ENCODE data around the gene ESR1.

Gene ESR1

DNA sequence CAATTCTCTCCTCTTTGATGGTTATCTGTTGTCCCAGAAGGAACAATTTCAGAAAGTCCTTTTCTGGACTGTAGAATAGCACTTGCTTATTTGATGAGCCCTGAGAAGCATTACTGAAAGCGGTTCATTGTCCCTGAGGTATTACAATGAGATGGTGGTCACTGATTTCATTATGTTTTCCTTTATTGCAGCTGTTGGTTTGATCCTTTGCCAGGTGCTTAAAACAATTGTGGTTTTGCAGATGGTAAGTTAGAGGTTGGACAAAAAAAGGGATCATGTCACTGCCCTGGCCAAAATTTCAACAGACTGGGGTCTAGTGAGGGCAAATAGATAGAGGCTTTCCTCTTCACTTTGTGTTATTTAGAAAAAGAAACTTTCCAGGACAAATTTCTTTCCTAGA is 61.9 kb downstream of the ESR1 start:
- Histone ChIP-seq H3K27ac (no peak overlapping the region), H3K9me3 (no peaks in the 10 kb centered on the region), H3K27me3 (no peaks in the 10 kb centered on the region), H3K36me3 (no peaks in the 10 kb centered on the region), H3K4me1 (ENCODE audit: control insufficient read depth in 1 of 2, insufficient read depth in 1 of 2, low read depth in 1 of 2, low read length in 1 of 2) (peaks cover 5% of the 10 kb centered on the region in 2 experiments), H3K4me3 (ENCODE audit: low read depth in 1 of 2, low read length in 1 of 2) (no peak overlapping the region)
- TF ChIP-seq, protein P1, sequence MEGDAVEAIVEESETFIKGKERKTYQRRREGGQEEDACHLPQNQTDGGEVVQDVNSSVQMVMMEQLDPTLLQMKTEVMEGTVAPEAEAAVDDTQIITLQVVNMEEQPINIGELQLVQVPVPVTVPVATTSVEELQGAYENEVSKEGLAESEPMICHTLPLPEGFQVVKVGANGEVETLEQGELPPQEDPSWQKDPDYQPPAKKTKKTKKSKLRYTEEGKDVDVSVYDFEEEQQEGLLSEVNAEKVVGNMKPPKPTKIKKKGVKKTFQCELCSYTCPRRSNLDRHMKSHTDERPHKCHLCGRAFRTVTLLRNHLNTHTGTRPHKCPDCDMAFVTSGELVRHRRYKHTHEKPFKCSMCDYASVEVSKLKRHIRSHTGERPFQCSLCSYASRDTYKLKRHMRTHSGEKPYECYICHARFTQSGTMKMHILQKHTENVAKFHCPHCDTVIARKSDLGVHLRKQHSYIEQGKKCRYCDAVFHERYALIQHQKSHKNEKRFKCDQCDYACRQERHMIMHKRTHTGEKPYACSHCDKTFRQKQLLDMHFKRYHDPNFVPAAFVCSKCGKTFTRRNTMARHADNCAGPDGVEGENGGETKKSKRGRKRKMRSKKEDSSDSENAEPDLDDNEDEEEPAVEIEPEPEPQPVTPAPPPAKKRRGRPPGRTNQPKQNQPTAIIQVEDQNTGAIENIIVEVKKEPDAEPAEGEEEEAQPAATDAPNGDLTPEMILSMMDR (IDR thresholded peaks at IDR 0.05), result no peak

DNA sequence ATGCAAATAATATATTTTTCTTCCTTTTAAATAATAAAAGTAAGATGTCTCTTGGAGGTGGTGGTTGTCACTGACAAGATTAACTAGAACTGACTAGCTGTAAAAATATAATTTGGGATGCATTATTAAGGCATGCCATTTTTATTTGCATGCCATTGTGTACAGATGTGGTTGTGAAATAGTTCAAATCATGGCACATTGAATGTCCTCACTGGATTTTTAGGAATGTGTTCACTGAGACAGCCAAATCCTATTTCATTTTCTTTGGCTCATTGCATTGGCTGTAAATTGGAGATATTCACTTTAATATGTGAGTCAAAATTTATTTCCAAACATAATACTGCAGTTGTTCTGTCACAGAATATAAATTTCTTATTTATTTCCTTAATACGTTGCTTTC is 62.3 kb downstream of the ESR1 start:
- no peaks in the 10 kb centered on the region for H3K36me3 ChIP-seq
- H3K27me3 ChIP-seq, result no peaks in the 10 kb centered on the region
- H3K4me1 ChIP-seq (ENCODE audit: control insufficient read depth in 1 of 2, insufficient read depth in 1 of 2, low read depth in 1 of 2, low read length in 1 of 2), result peaks cover 5% of the 10 kb centered on the region in 2 experiments
- TF ChIP-seq, protein P1 (IDR thresholded peaks at IDR 0.05), result no peak
- H3K9me3 ChIP-seq, result no peaks in the 10 kb centered on the region
- H3K27ac ChIP-seq, result no peak overlapping the region
- no peak overlapping the region for H3K4me3 ChIP-seq (ENCODE audit: low read depth in 1 of 2, low read length in 1 of 2)

DNA sequence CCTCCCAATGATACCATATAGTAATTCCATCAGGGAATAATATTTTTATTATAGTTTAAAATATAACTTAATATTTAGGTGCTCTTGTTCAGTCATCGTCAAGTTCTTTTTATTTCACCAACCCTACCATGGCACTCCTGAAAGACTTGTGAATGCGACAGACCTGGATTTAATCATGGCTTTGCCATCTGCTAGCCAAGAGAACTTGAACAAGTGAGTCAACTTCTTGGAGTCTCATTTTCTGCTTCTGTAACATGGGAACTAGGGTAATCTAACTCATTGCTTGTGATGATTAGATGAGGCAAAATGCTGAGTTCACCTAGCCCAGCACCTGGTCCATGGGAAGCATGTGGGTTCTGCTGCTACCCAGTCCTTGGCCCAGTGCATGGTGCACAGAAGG is 62.9 kb downstream of the ESR1 start:
- TF ChIP-seq, protein P1 (IDR thresholded peaks at IDR 0.05), result no peak
- Histone ChIP-seq H3K4me1 (ENCODE audit: control insufficient read depth in 1 of 2, insufficient read depth in 1 of 2, low read depth in 1 of 2, low read length in 1 of 2) (peaks cover 5% of the 10 kb centered on the region in 2 experiments), H3K27ac (no peak overlapping the region), H3K27me3 (no peaks in the 10 kb centered on the region), H3K36me3 (no peaks in the 10 kb centered on the region), H3K4me3 (ENCODE audit: low read depth in 1 of 2, low read length in 1 of 2) (no peak overlapping the region), H3K9me3 (no peaks in the 10 kb centered on the region)

DNA sequence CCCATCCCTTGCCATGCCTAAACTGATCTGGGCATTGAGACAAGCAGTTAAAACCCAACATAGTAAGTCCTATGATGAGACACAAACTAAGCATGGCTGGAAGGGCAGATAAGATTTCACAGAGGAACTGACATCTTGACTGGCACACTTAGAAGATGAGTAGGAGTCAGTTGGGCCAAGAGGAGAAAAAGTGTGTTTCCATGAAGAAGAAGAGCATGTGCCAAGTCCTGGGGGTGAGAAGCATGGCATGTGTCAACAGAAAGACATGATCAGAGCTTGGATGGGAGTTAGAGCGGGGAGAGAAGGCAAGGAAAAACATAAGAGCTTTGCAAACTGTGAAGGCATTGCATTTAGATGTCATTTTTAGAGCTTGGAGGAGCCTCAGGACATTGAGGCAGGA is 68.0 kb downstream of the ESR1 start:
- Histone ChIP-seq H3K27ac (no peak overlapping the region), H3K4me3 (ENCODE audit: low read depth in 1 of 2, low read length in 1 of 2) (no peak overlapping the region), H3K4me1 (ENCODE audit: control insufficient read depth in 1 of 2, insufficient read depth in 1 of 2, low read depth in 1 of 2, low read length in 1 of 2) (no peaks in the 10 kb centered on the region), H3K9me3 (no peaks in the 10 kb centered on the region), H3K36me3 (no peaks in the 10 kb centered on the region), H3K27me3 (no peaks in the 10 kb centered on the region)
- TF ChIP-seq, protein P1 (IDR thresholded peaks at IDR 0.05), result no peak

DNA sequence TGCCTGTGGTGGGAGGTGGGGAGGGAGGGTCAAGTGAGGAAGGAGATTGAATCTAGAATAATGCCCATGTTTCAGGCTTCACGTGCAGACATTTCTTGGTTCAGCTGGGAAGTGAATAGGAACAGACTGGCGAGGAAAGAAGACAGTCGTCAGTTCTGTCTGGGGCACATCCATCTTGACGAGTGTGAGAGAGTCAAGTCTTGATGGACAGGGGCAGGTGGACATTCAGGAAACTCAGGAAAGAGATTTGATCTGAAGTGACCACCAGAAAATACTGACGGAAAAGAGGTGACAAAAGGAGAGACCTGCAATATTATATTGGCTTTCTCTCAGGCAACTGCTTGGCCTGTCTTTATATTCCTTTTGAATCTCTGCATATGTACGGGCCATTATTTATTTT is 68.6 kb downstream of the ESR1 start:
- TF ChIP-seq, protein P1 (IDR thresholded peaks at IDR 0.05), result no peak
- H3K4me1 ChIP-seq (ENCODE audit: control insufficient read depth in 1 of 2, insufficient read depth in 1 of 2, low read depth in 1 of 2, low read length in 1 of 2), result no peaks in the 10 kb centered on the region
- H3K27ac ChIP-seq, result no peak overlapping the region

DNA sequence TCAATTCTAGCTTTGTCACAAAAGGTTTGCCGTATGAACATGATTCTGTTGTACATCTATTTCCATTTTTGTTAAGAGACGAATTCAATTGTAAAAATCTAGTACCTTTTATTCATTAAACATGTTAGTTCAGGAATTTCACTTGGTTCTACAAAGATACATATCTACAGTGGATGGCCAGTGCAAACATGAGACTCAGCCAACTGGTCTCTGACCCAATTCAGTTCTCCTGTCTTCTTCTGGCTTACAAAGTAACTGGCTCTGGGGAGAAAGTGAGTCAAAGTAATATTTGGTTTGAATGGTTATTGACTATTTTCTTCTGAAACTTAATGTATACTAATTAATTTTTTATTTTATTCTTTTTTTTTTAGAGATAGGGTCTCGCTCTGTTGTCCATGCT is 70.0 kb downstream of the ESR1 start:
- H3K27ac ChIP-seq, result no peak overlapping the region

More for the DNA sequence above, 68.6 kb downstream of the ESR1 start:
- no peaks in the 10 kb centered on the region for H3K9me3 ChIP-seq
- H3K27me3 ChIP-seq, result no peaks in the 10 kb centered on the region
- H3K36me3 ChIP-seq, result no peaks in the 10 kb centered on the region
- H3K4me3 ChIP-seq (ENCODE audit: low read depth in 1 of 2, low read length in 1 of 2), result no peak overlapping the region

More for the DNA sequence above, 70.0 kb downstream of the ESR1 start:
- H3K36me3 ChIP-seq, result no peaks in the 10 kb centered on the region
- TF ChIP-seq, protein P1 (IDR thresholded peaks at IDR 0.05), result no peak
- no peak overlapping the region for H3K4me3 ChIP-seq (ENCODE audit: low read depth in 1 of 2, low read length in 1 of 2)
- no peaks in the 10 kb centered on the region for H3K9me3 ChIP-seq
- H3K4me1 ChIP-seq (ENCODE audit: control insufficient read depth in 1 of 2, insufficient read depth in 1 of 2, low read depth in 1 of 2, low read length in 1 of 2), result no peaks in the 10 kb centered on the region
- H3K27me3 ChIP-seq, result no peaks in the 10 kb centered on the region
